Coronary artery (tissue), 2 donors: ENCODE results near the gene POMT1.

Experiments
- DNase-seq: peaks from one replicate; pipeline ENCODE4 v3.0.0-alpha.2; 2017; ENCODE audit warnings: low spot score
- H3K27ac ChIP-seq, 2 donors: fragments of 200-600 bp; sonication (generic); one replicate each; pipeline ENCODE4 v1.5.1; 2016 to 2019
- H3K4me3 ChIP-seq: fragments of 200-600 bp; sonication (generic); 2 replicates; pipeline ENCODE4 v1.5.1; 2016; ENCODE audit warnings: mild to moderate bottlenecking, moderate library complexity
- CTCF ChIP-seq: fragments of 200-600 bp; sonication (generic); IDR thresholded peaks from one replicate; pipeline ENCODE4 v1.5.1; 2019; ENCODE audit warnings: antibody characterized with exemption

The POMT1 gene

DNA sequence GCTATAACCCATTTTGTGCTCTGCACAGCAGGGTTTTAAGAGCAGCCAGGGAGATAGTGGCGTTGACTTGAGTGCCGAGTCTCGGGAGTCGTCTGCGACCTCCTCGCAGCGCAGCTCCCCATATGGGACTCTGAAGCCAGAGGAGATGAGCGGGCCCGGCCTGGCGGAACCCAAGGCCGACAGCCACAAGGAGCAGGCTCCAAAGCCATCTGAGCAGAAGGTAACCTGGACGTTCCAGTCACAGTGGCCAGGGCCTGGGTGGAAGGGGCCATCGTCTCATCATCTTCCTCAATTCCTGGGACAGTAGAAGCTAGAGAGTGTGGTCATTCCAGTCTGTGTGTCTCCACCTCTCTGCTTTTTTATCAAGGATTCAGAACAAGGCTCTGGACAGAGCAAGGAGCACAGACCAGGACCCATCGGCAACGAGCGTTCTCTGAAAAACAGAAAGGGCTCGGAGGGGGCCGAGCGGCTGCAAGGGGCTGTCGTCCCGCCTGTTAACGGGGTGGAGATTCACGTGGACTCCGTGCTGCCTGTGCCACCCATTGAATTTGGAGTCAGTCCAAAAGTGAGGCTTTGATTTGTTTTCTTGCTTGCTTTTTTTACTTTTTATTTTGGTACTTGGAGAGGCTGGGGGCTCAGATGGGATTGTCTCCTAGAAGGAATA lies 20.2 kb upstream of the POMT1 start:
- TF ChIP-seq CTCF: no peak
- Histone ChIP-seq H3K27ac (no peak overlapping the region), H3K4me3 (no peak overlapping the region)
- no peak for DNase-seq

GRCh38 chr9:131483319-131484050 lies 19.2 kb upstream of the POMT1 start:
- H3K4me3 ChIP-seq: no peak overlapping the region
- no peak for TF ChIP-seq CTCF
- DNase-seq: no peak
- no peak overlapping the region for H3K27ac ChIP-seq

DNA sequence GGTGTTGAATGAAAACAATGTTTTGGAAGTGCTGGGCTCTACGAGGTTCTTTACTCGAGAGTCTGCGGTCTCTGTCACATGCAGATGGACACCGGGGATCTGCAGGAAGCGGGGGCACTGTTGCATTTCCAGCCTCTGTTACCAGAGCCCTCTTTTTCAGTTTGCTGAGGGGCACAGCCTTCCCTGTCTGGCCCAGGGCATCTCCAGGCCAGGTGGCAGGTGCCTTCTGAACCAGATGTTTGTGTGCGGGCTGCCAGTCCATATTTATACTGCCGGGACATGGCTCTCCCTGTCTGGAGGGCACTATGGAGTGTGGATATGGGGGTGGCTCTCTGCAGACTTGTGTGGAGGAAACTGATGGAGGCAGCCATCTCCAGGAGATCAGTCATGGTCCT lies 18.7 kb upstream of the POMT1 start:
- no peak overlapping the region for H3K4me3 ChIP-seq
- no peak for TF ChIP-seq CTCF
- no peak for DNase-seq
- H3K27ac ChIP-seq: no peak overlapping the region

GRCh38 chr9:131484560-131485185 lies 18.0 kb upstream of the POMT1 start:
- no peak for TF ChIP-seq CTCF
- DNase-seq: no peak

GRCh38 chr9:131485206-131485605 lies 17.5 kb upstream of the POMT1 start:
- TF ChIP-seq CTCF: no peak
- Histone ChIP-seq H3K4me3 (no peak overlapping the region), H3K27ac (no peak overlapping the region)
- no peak for DNase-seq

More at GRCh38 chr9:131484560-131485185, 18.0 kb upstream of the POMT1 start:
- Histone ChIP-seq H3K4me3 (no peak overlapping the region), H3K27ac (no peak overlapping the region)

GRCh38 chr9:131485728-131486422 lies 16.8 kb upstream of the POMT1 start:
- DNase-seq: no peak
- TF ChIP-seq CTCF: no peak
- Histone ChIP-seq H3K27ac (no peak overlapping the region), H3K4me3 (no peak overlapping the region)
